Esophagus muscularis mucosa (tissue), 4 donors: ENCODE data around the gene PLCH2. TPM values are rescaled to one million over a fixed set of nuclear protein-coding genes. Genes with fewer than 3 reads are reported as not detected.

Experiments used
- DNase-seq: peaks from one replicate; pipeline ENCODE4 v3.0.0-alpha.2; 2017; ENCODE audit errors: extremely low spot score
- H3K27ac ChIP-seq, 4 donors: fragments of 200-600 bp; sonication (generic); replicated peaks in 1 of 4; 1 replicate in 3 of 4; 2 replicates in 1 of 4; pipeline ENCODE4 v1.5.1; 2016 to 2019; ENCODE audit warnings: mild to moderate bottlenecking in 1 of 4
- H3K27me3 ChIP-seq, 4 donors: fragments of 200-600 bp; sonication (generic); one replicate each; pipeline versions ENCODE4 v1.5.1 to v1.6.0; 2016 to 2019
- H3K36me3 ChIP-seq, 4 donors: fragments of 200-600 bp; sonication (generic); one replicate each; pipeline ENCODE4 v1.5.1; 2016 to 2019
- H3K4me1 ChIP-seq, 4 donors: fragments of 200-600 bp; sonication (generic); one replicate each; pipeline ENCODE4 v1.5.1; 2016 to 2019
- H3K4me3 ChIP-seq, 4 donors: fragments of 200-600 bp; sonication (generic); 1 replicate in 2 of 4; 2 replicates in 2 of 4; pipeline ENCODE4 v1.5.1; 2016 to 2019; ENCODE audit warnings: mild to moderate bottlenecking in 4 of 4, moderate library complexity in 1 of 4
- H3K9me3 ChIP-seq, 4 donors: fragments of 200-600 bp; sonication (generic); 1 replicate in 3 of 4; 2 replicates in 1 of 4; pipeline ENCODE4 v1.5.1; 2016 to 2019
- CTCF ChIP-seq, 3 experiments: fragments of 200-600 bp in 2 of 3; fragments of 450-650 bp in 1 of 3; sonication (generic) in 2 of 3; IDR thresholded peaks; one replicate each; pipeline ENCODE4 v1.5.1; 2017 to 2019; ENCODE audit warnings: antibody characterized with exemption in 3 of 3, mild to moderate bottlenecking in 2 of 3, moderate library complexity in 1 of 3
- EP300 ChIP-seq: sonication (generic); formaldehyde crosslinking; IDR thresholded peaks from one replicate; pipeline ENCODE4 v1.6.1; 2017; ENCODE audit warnings: antibody characterized with exemption
- POLR2A ChIP-seq: fragments of 450-650 bp; IDR thresholded peaks from one replicate; pipeline ENCODE4 v1.6.1; 2017; ENCODE audit warnings: antibody characterized with exemption, moderate library complexity, mild to moderate bottlenecking, low read depth
- POLR2AphosphoS5 ChIP-seq, 2 donors: sonication (generic); formaldehyde crosslinking; IDR thresholded peaks; one replicate each; pipeline ENCODE4 v1.6.1; 2017; ENCODE audit warnings: antibody characterized with exemption in 2 of 2
- WGBS: methylation state at CpG from one replicate; pipeline ENCODE4 v1.1.5; 2018; 5-methylcytosine and 5-hydroxymethylcytosine counted together
- intact Hi-C: fragments of 100-400 bp; cut with DNase I; formaldehyde crosslinking; loops from one replicate; pipeline ENCODE4 v1.15.1; 2023
- total RNA-seq, 4 donors: library from RNA; depleted of rRNA; stranded (reverse); fragments of >200 nt; gene quantifications; one replicate each; pipeline versions ENCODE4 v1.1.0 to v1.2.1, GENCODE V29; 2016

The PLCH2 gene, protein sequence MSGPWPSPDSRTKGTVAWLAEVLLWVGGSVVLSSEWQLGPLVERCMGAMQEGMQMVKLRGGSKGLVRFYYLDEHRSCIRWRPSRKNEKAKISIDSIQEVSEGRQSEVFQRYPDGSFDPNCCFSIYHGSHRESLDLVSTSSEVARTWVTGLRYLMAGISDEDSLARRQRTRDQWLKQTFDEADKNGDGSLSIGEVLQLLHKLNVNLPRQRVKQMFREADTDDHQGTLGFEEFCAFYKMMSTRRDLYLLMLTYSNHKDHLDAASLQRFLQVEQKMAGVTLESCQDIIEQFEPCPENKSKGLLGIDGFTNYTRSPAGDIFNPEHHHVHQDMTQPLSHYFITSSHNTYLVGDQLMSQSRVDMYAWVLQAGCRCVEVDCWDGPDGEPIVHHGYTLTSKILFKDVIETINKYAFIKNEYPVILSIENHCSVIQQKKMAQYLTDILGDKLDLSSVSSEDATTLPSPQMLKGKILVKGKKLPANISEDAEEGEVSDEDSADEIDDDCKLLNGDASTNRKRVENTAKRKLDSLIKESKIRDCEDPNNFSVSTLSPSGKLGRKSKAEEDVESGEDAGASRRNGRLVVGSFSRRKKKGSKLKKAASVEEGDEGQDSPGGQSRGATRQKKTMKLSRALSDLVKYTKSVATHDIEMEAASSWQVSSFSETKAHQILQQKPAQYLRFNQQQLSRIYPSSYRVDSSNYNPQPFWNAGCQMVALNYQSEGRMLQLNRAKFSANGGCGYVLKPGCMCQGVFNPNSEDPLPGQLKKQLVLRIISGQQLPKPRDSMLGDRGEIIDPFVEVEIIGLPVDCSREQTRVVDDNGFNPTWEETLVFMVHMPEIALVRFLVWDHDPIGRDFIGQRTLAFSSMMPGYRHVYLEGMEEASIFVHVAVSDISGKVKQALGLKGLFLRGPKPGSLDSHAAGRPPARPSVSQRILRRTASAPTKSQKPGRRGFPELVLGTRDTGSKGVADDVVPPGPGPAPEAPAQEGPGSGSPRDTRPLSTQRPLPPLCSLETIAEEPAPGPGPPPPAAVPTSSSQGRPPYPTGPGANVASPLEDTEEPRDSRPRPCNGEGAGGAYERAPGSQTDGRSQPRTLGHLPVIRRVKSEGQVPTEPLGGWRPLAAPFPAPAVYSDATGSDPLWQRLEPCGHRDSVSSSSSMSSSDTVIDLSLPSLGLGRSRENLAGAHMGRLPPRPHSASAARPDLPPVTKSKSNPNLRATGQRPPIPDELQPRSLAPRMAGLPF (N-terminal part only)
- under 1 TPM; 0.06 to 0.42 (median 0.26) TPM for total RNA-seq

- Histone ChIP-seq H3K36me3 (no peaks in the 10 kb centered on the region), H3K4me1 (no peaks in the 10 kb centered on the region), H3K4me3 (no peak within 1 kb of the TSS), H3K27ac (no peak within 1 kb of the TSS), H3K9me3 (no peaks in the 10 kb centered on the region), H3K27me3 (peaks cover 0 to 53% (median 0%) of the 10 kb centered on the region in 4 donors)
- WGBS: 79% methylated on average over 12 of the region's 34 CpGs
- TF ChIP-seq CTCF (IDR thresholded peaks at IDR 0.05) (no peak), EP300 (no peak), POLR2A (no peak), POLR2AphosphoS5 (IDR thresholded peaks at IDR 0.05) (no peak)
- intact Hi-C loops: no loop called here
- DNase-seq: no peak
Measured at GRCh38 chr1:2476061-2476999, at the start of gene PLCH2. TSS of gene PLCH2 (plus strand) at chr1:2476289. CDS start at chr1:2476589, 300 bp downstream.

- 66% methylated on average over 9 of the region's 18 CpGs for WGBS
- intact Hi-C loops: no loop called here
- H3K4me1 ChIP-seq: no peaks in the 10 kb centered on the region
- no peak overlapping the region for H3K4me3 ChIP-seq
- peaks cover 0 to 87% (median 8%) of the 10 kb centered on the region in 4 donors for H3K27me3 ChIP-seq
- no peak for TF ChIP-seq EP300
- TF ChIP-seq POLR2A: no peak
- no peak for TF ChIP-seq POLR2AphosphoS5 (IDR thresholded peaks at IDR 0.05)
- no peak for TF ChIP-seq CTCF (IDR thresholded peaks at IDR 0.05)
- H3K36me3 ChIP-seq: no peaks in the 10 kb centered on the region
- no peak for DNase-seq
- H3K27ac ChIP-seq: no peak overlapping the region
- peaks cover 0 to 22% (median 11%) of the 10 kb centered on the region in 4 donors for H3K9me3 ChIP-seq
Measured at GRCh38 chr1:2426540-2426939, 49.5 kb upstream of the PLCH2 start.

- no peak for TF ChIP-seq POLR2A
- TF ChIP-seq CTCF (IDR thresholded peaks at IDR 0.05): no peak
- TF ChIP-seq POLR2AphosphoS5 (IDR thresholded peaks at IDR 0.05): no peak
- no peak for TF ChIP-seq EP300
- Histone ChIP-seq H3K27ac (no peak overlapping the region), H3K36me3 (no peaks in the 10 kb centered on the region), H3K4me3 (no peak overlapping the region), H3K4me1 (no peaks in the 10 kb centered on the region), H3K27me3 (peaks cover 0 to 87% (median 9%) of the 10 kb centered on the region in 4 donors), H3K9me3 (peaks cover 0 to 22% (median 11%) of the 10 kb centered on the region in 4 donors)
- 80% methylated on average over 10 of the region's 18 CpGs for WGBS
- DNase-seq: no peak
- intact Hi-C loops: no loop called here
Measured at GRCh38 chr1:2427051-2427450, 49.0 kb upstream of the PLCH2 start.

DNA sequence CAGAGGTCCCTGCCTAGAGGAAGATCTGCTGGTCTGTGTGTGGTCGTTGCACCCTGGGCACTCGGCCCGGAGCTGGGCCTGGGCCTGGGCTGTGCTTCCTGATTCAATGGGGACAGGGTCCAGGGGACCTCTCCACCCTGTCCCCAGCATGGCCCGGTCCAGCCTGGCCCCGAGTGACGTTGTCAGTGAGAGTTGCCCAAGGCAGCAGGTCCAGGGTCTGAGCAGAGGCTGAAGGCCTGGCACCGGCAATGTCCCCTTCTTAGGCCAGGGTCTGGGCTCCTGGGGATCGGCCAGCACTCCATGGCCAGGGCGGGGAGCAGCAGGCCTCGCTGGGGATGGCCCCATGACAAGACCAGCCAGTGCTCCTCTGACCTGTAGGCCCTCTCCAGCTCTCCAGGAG lies 48.1 kb upstream of the PLCH2 start:
- no peak for DNase-seq
- Histone ChIP-seq H3K4me3 (no peak overlapping the region), H3K27ac (no peak overlapping the region), H3K4me1 (no peaks in the 10 kb centered on the region), H3K36me3 (no peaks in the 10 kb centered on the region), H3K9me3 (peaks cover 0 to 16% (median 7%) of the 10 kb centered on the region in 4 donors), H3K27me3 (peaks cover 0 to 87% (median 11%) of the 10 kb centered on the region in 4 donors)
- intact Hi-C loops: no loop called here
- 75% methylated on average over 2 of the region's 10 CpGs for WGBS
- no peak for TF ChIP-seq POLR2AphosphoS5 (IDR thresholded peaks at IDR 0.05)
- TF ChIP-seq EP300: no peak
- no peak for TF ChIP-seq POLR2A
- TF ChIP-seq CTCF (IDR thresholded peaks at IDR 0.05): no peak
